Esophagus muscularis mucosa (tissue), 4 donors: ENCODE measurements around the gene RAB34. TPM values are rescaled to one million over a fixed set of nuclear protein-coding genes. Genes with fewer than 3 reads are reported as not detected.

Experiments used
- DNase-seq: peaks from one replicate; pipeline ENCODE4 v3.0.0-alpha.2; 2017; ENCODE audit errors: extremely low spot score
- H3K27ac ChIP-seq, 4 donors: fragments of 200-600 bp; sonication (generic); replicated peaks in 1 of 4; 1 replicate in 3 of 4; 2 replicates in 1 of 4; pipeline ENCODE4 v1.5.1; 2016 to 2019; ENCODE audit warnings: mild to moderate bottlenecking in 1 of 4
- H3K27me3 ChIP-seq, 4 donors: fragments of 200-600 bp; sonication (generic); one replicate each; pipeline versions ENCODE4 v1.5.1 to v1.6.0; 2016 to 2019
- H3K36me3 ChIP-seq, 4 donors: fragments of 200-600 bp; sonication (generic); one replicate each; pipeline ENCODE4 v1.5.1; 2016 to 2019
- H3K4me1 ChIP-seq, 4 donors: fragments of 200-600 bp; sonication (generic); one replicate each; pipeline ENCODE4 v1.5.1; 2016 to 2019
- H3K4me3 ChIP-seq, 4 donors: fragments of 200-600 bp; sonication (generic); 1 replicate in 2 of 4; 2 replicates in 2 of 4; pipeline ENCODE4 v1.5.1; 2016 to 2019; ENCODE audit warnings: mild to moderate bottlenecking in 4 of 4, moderate library complexity in 1 of 4
- H3K9me3 ChIP-seq, 4 donors: fragments of 200-600 bp; sonication (generic); 1 replicate in 3 of 4; 2 replicates in 1 of 4; pipeline ENCODE4 v1.5.1; 2016 to 2019
- CTCF ChIP-seq, 3 experiments: fragments of 200-600 bp in 2 of 3; fragments of 450-650 bp in 1 of 3; sonication (generic) in 2 of 3; IDR thresholded peaks; one replicate each; pipeline ENCODE4 v1.5.1; 2017 to 2019; ENCODE audit warnings: antibody characterized with exemption in 3 of 3, mild to moderate bottlenecking in 2 of 3, moderate library complexity in 1 of 3
- EP300 ChIP-seq: sonication (generic); formaldehyde crosslinking; IDR thresholded peaks from one replicate; pipeline ENCODE4 v1.6.1; 2017; ENCODE audit warnings: antibody characterized with exemption
- POLR2A ChIP-seq: fragments of 450-650 bp; IDR thresholded peaks from one replicate; pipeline ENCODE4 v1.6.1; 2017; ENCODE audit warnings: antibody characterized with exemption, moderate library complexity, mild to moderate bottlenecking, low read depth
- POLR2AphosphoS5 ChIP-seq, 2 donors: sonication (generic); formaldehyde crosslinking; IDR thresholded peaks; one replicate each; pipeline ENCODE4 v1.6.1; 2017; ENCODE audit warnings: antibody characterized with exemption in 2 of 2
- WGBS: methylation state at CpG from one replicate; pipeline ENCODE4 v1.1.5; 2018; 5-methylcytosine and 5-hydroxymethylcytosine counted together
- intact Hi-C: fragments of 100-400 bp; cut with DNase I; formaldehyde crosslinking; loops from one replicate; pipeline ENCODE4 v1.15.1; 2023
- total RNA-seq, 4 donors: library from RNA; depleted of rRNA; stranded (reverse); fragments of >200 nt; gene quantifications; one replicate each; pipeline versions ENCODE4 v1.1.0 to v1.2.1, GENCODE V29; 2016

RAB34 gene
- total RNA-seq, 4 donors from 2014 or later: 147 to 216 (median 202) TPM

DNA sequence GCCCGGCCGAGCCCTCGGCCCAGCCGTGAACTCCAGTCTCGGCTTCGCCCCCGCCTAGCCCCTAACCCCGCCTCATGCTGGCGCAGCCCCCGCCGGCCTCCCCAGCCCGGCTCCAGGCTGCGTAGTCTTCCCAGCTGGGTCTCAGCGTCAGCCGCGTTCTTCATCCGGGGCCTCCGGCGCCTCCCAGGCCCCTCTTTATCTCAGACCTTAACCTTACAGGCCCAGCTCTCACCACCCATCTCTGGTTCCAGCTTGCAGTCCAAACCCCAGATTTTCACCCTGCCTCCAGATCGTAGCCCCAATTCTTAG lies 6.0 kb downstream of the RAB34 start, which contains the start of gene PROCA1:
TSS of gene PROCA1 (minus strand) at position 166 of the 309 bp plus-strand sequence. CDS start 228 bp downstream, outside the sequence.
- Histone ChIP-seq H3K4me3 (peak within 1 kb of the TSS; percentile 65 to 79 (median 72)), H3K9me3 (no peaks in the 10 kb centered on the region), H3K27me3 (no peaks in the 10 kb centered on the region), H3K27ac (peak within 1 kb of the TSS; percentile 91 to 96 (median 93)), H3K4me1 (peaks cover 28 to 48% (median 38%) of the 10 kb centered on the region in 4 donors), H3K36me3 (peaks cover 5 to 33% (median 21%) of the 10 kb centered on the region in 4 donors)
- intact Hi-C loops: no loop called here
- no peak for DNase-seq
- 43% methylated on average over 1 of the region's 20 CpGs for WGBS
- TF ChIP-seq EP300: no peak
- no peak for TF ChIP-seq POLR2AphosphoS5 (IDR thresholded peaks at IDR 0.05)
- no peak for TF ChIP-seq CTCF (IDR thresholded peaks at IDR 0.05)
- no peak for TF ChIP-seq POLR2A

DNA sequence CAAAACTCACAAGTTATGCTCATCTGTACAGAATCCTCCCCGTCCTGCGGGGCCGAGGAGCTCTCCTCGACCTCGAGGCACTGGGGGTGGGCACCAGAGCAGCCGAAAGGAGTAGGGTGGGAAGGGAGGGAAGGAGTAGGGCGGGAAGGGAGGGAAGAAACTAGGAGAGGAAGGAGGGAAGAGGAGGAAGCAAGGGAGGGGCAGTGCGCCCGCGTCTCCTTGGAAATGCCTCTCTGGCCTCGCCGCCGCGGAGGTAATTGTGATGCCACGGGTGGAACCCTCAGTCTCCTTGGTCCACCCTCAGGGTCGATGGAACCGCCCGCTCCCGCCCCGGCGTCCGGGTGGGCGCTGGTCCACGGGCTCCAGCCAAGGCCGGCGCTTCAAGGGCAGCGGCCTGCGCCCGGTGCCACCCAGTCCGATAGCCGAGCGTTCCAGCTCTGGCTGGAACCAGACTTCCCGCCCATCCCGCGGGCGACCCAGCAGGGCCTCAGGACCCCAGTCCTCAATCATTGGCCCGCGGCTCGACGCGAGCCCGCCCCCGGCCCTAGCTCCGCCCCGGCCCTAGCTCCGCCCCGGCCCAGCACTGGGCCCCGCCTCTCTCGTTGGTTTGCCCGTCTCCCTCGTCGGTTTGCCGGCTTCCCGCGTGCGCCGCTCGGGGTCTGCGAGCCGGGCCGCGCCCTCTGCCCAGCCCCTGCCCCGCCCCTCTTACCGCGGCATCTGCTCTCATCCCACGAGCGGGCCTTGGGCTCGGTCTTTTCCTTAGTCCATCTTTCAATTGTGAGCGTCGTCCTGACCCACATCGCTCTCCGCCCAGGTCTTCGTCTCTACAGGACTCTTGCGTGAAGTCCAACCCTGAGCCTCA lies 6.6 kb downstream of the RAB34 start:
- Histone ChIP-seq H3K4me1 (peaks cover 22 to 43% (median 32%) of the 10 kb centered on the region in 4 donors), H3K27me3 (no peaks in the 10 kb centered on the region), H3K9me3 (no peaks in the 10 kb centered on the region), H3K27ac (peak overlapping the region; percentile 91 to 96 (median 93)), H3K36me3 (peaks cover 5 to 33% (median 21%) of the 10 kb centered on the region in 4 donors), H3K4me3 (peak overlapping the region; percentile 65 to 79 (median 72))
- intact Hi-C loops: no loop called here
- 1% methylated on average over 34 of the region's 74 CpGs for WGBS
- peak; percentile 96 for DNase-seq
- TF ChIP-seq POLR2AphosphoS5 (IDR thresholded peaks at IDR 0.05): peak; percentile 80 to 90
- no peak for TF ChIP-seq CTCF (IDR thresholded peaks at IDR 0.05)
- peak; percentile 27 for TF ChIP-seq POLR2A
- no peak for TF ChIP-seq EP300

- Histone ChIP-seq H3K9me3 (no peaks in the 10 kb centered on the region), H3K4me1 (peaks cover 14 to 25% (median 22%) of the 10 kb centered on the region in 4 donors), H3K27me3 (no peaks in the 10 kb centered on the region), H3K27ac (no peak overlapping the region), H3K36me3 (peaks cover 10 to 28% (median 23%) of the 10 kb centered on the region in 4 donors), H3K4me3 (no peak overlapping the region)
- TF ChIP-seq POLR2AphosphoS5 (IDR thresholded peaks at IDR 0.05) (no peak), POLR2A (no peak), CTCF (IDR thresholded peaks at IDR 0.05) (no peak), EP300 (no peak)
- 94% methylated on average over 2 of the region's 2 CpGs for WGBS
- intact Hi-C loops: loop anchor here (5.0 kb wide), 1 partner anchor 45 kb away; the partner anchor contains the start of genes SDF2 and SUPT6H
- no peak for DNase-seq
These were observed 10.3 kb downstream of the RAB34 start for GRCh38 chr17:28707339-28707720.

DNA sequence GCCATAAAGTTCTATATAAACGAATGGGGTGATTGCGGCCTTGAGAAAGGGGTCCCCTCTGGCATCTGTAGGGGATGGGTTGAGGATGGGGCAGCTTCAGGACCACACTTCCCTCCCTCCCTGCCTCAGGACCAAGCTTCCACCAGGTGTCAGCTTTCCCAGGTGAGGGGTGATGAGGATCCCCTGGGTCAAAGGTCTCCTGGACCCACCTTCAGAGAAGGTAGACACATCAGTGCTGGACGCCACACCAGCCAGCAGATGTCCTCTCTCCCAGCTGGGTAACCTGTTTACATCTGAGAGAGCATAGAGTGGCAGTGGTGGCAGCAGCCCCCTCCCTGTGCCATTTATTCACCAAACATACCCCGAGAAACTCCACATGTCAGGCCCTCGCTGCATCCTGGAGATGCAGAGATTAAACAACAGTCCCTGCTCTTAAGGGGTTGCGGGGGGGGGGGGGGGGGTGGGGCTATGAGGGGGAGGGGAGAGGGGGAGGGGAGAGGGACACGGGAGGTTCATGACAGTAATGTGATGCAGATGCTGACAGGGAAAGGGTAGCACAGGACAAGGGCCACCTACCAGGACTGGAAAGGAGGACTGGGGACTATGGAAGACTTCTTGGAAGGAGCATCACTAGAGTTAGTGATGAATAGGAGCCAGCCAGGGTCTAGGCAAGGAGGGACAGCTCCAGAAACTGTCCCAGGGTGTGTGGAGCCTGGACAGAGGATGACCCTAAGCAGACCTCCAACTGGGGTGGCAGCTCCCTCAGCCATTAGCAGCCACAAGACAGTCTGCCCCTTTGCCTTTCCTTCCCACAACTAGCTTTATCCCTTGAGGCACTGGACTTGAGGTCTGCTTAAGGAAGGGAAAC lies 11.0 kb downstream of the RAB34 start:
- H3K4me3 ChIP-seq: no peak overlapping the region
- no peak for TF ChIP-seq EP300
- no peak for TF ChIP-seq POLR2A
- TF ChIP-seq POLR2AphosphoS5 (IDR thresholded peaks at IDR 0.05): no peak
- no peak for TF ChIP-seq CTCF (IDR thresholded peaks at IDR 0.05)
- no peaks in the 10 kb centered on the region for H3K27me3 ChIP-seq
- H3K4me1 ChIP-seq: peaks cover 8 to 19% (median 16%) of the 10 kb centered on the region in 4 donors
- 64% methylated on average over 7 of the region's 7 CpGs for WGBS
- intact Hi-C loops: loop anchor here (5.0 kb wide), 1 partner anchor 44 kb away; the partner anchor contains the start of genes SDF2 and SUPT6H
- no peaks in the 10 kb centered on the region for H3K9me3 ChIP-seq
- DNase-seq: no peak
- no peak overlapping the region for H3K27ac ChIP-seq
- peaks cover 16 to 34% (median 29%) of the 10 kb centered on the region in 4 donors for H3K36me3 ChIP-seq
